Right lobe of liver (tissue), 4 donors: Measurements from ENCODE around the gene ELP2.

Experiments used
- POLR2A ChIP-seq: fragments of 450-650 bp; IDR thresholded peaks from one replicate; pipeline ENCODE4 v1.6.1; 2017; ENCODE audit warnings: antibody characterized with exemption, mild to moderate bottlenecking
- TF ChIP-seq, protein P1 (sequence below), 4 donors: fragments of 200-600 bp in 3 of 4; fragments of 450-650 bp in 1 of 4; IDR thresholded peaks; one replicate each; pipeline versions ENCODE4 v1.5.1 to v1.8.0; 2016 to 2022; ENCODE audit warnings: antibody characterized with exemption in 4 of 4, mild to moderate bottlenecking in 2 of 4
- donor health status: DM: no; HTN: no; CAD: no.
- donor health status: DM: no; HTN: no; CAD: no.
- donor health status: DM: no; HTN: yes; CAD: no.

- TF ChIP-seq, protein P1, sequence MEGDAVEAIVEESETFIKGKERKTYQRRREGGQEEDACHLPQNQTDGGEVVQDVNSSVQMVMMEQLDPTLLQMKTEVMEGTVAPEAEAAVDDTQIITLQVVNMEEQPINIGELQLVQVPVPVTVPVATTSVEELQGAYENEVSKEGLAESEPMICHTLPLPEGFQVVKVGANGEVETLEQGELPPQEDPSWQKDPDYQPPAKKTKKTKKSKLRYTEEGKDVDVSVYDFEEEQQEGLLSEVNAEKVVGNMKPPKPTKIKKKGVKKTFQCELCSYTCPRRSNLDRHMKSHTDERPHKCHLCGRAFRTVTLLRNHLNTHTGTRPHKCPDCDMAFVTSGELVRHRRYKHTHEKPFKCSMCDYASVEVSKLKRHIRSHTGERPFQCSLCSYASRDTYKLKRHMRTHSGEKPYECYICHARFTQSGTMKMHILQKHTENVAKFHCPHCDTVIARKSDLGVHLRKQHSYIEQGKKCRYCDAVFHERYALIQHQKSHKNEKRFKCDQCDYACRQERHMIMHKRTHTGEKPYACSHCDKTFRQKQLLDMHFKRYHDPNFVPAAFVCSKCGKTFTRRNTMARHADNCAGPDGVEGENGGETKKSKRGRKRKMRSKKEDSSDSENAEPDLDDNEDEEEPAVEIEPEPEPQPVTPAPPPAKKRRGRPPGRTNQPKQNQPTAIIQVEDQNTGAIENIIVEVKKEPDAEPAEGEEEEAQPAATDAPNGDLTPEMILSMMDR (IDR thresholded peaks at IDR 0.05): no peak
- TF ChIP-seq POLR2A: no peak
These were observed 24.9 kb upstream of the ELP2 start for GRCh38 chr18:36104749-36105148.
